GF-D8 (cell line): ENCODE measurements around the gene KIF1A.
A peak's percentile ranks its signal among the peaks of the same experiment; 100 is the strongest.
"Not testable (repeated sequence)": the region's sequence is repeated elsewhere in the genome, so short reads cannot be mapped to it uniquely, and the experiment has no call there.

Source experiments
- DNase-seq: peaks from one replicate; lab custom pipeline; 2025; lab: John Stamatoyannopoulos, UW

The KIF1A gene

DNA sequence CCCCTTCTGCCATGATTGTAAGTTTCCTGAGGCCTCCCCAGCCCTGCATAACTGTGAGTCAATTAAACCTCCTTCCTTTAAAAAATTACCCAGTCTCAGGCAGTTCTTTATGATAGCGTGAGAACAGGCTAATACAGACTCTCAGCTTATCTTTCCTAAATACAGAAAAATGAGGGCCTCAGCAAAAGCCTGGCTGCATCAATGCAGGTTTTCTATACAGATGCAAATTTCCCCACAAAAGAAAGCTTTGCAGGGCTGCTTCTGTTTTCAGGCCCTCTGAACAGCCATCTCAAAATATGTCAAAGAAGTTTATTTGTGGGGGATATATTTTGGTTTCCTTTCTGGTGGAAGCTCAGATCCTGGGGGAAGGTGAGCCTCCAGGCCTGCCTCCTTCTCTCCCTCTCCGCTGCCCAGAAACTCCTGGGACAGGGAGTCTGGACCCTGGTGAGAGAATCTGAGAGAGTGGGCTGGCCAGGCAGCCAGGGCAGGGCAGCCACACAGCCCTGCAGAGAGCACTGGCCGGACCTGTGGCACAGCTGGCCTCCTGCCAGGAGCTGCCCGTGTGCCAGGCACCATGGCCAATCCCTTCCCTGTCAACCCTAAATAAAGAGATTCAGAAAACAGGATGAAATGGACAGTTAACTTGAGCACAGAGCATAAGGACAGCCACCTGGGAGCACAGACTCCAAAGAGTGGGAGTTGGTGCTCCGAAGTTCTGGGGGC lies 27.0 kb upstream of the KIF1A start:
- no peak for DNase-seq

DNA sequence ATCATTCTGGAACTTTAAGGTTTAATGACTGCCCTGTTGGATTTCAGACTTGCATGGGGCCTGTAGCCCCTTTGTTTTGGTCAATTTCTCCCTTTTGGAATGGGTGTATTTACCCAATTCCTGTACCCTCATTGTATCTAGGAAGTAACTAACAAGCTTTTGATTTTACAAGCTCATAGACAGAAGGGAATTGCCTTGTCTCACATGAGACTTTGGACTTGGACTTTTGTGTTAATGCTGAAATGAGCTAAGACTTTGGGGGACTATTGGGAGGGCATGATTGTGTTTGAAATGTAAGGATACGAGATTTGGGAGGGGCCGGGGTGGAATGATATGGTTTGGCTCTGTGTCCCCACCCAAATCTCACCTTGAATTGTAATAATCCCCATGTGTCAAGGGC lies 26.3 kb upstream of the KIF1A start:
- DNase-seq = not testable (repeated sequence)

DNA sequence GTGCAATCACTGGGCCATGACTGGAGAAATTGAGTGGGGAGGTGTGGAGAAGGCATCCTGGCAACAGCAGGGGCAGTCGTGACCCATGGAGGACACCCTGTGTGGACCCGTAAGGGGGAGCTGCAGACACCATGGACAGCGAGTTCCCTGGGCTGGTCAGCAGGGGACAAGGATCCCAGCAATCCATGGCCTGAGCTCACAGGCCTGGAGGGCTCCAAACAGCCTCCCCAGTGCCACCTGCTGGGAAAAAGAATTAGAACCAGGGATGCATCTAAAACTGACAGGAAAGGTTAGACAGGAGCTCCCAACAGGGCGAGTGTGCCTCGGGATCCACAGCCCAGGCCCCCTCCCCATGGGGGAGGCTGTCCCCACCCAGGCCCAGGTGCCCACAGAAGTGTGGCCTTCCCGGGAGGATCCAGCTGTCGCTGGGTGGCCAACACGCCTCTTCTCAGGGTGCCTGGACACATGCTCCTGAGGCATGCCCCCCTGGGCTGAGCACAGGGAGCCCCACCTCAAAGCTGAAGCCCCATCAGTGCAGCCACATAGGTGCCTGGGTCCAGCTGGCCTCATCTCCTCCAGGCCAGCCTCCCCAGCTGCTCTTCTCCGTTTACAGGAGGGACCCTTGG lies 20.5 kb upstream of the KIF1A start:
- DNase-seq = no peak

DNA sequence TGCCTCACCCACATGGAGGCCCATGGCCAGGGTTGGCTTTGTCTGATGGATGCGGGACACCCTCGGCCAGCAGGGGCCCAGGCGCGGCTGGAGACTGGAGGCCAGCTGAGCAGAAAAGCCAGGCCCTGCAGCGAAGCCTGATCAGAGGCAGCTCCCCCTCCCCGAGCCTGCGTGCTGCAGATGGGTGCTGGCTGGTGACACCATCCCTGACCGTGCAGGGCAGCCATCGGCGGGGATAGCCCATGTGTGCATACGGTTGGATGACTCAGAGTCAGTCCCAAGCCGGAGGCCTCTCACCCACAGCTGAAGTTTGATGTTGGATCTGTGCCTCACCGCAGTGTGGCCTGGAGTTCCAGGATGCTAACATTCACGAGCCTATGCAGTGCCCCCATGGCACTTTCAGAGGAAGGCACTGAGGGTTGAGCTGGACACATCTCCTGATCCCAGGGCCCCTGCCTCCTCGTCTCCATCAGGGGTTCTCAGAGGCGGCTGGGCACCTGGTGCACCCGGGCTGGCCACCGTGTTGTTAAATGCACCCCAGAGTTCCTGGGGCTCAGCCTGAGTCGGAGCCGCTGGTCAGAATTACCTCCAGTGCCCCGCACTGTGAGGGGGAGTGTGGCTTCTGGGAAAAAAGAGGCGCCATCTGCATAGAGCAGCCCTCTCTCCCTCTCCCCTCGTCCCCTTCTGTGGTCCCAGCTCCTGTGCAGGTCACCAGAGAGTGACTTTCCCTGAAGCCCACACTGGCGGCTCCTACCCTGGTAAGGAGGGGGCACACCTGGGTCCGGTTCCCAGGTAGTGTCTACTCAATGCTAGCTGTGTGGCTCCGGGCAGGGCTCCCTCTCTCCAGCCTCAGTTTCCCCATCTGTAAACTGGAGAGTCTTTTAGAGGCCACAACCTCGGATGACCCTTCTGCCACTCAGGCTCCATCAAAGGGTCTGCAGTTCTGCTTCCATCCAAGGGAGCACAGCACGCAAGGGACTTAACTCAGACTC lies 19.4 kb upstream of the KIF1A start:
- DNase-seq = no peak

DNA sequence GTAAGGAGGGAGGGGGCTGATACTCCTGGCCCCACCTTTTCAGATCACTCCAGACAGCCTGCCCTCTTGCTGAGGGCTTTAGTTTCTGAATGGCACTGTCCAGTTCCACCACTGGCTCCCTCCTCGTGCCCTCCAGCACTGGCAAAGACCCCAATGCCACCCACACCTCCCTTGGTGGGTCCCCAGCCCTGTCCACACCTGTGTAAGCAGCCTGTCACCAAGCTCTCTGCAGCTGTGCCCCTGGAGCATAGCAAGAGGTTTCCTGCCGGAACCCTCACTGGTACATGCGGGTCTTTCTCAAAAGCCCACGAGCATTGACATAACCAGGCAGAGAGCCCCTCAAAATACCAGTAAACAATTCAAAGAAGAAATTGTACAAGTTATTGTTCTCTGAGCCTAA lies 17.6 kb upstream of the KIF1A start:
- no peak for DNase-seq

DNA sequence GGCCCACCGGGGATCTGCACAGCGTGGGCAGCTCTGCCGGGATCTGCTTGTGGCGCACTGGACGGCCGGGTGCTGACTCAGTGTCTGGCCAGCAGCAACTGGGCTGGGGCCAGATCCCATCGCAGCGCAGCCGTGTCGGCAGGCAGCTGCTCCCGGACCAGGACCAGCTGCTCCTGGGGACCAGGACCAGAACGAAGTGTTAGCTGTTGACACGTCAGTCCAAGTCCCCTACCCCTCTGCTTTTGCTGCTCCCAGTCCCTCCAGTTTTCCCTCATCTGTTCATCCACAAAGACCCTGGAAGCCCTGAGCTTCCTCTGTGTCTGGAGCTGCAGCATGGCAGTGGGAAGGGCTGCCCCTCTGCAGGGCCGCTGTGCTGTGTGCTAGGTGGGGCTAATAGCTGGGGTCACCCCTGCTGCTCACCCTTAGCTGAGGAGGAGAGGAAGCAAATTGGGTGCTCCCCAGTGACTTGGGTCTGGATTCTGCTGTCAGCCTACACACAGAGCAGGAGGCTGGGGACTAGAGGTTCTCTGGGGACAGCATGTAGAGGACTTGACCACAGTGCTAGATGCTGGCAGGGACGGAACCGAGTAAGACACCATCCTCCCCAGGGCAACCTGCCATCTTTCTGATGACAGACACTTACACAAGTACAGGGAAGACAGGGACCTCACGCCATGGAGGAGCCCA lies 16.9 kb upstream of the KIF1A start:
- no peak for DNase-seq

DNA sequence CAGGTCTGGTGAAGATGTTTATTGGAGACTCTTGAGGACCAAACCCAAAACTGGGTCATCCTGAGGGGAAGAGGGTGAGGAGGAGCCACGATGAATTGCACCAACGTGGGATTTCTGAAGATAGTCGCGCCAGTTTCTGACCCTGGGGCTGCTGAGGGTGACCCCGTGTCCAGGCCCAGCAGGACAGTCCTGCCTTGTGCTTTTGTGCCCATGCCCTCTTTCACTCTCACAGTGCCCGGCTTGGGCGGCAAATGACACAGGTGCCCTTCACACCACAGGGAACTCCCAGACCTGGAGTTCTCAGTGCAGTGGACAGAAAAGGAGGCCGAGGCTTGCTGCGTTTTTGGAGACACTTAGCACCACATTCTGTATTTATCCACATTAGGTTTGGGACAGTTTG lies 15.5 kb upstream of the KIF1A start:
- DNase-seq = no peak

DNA sequence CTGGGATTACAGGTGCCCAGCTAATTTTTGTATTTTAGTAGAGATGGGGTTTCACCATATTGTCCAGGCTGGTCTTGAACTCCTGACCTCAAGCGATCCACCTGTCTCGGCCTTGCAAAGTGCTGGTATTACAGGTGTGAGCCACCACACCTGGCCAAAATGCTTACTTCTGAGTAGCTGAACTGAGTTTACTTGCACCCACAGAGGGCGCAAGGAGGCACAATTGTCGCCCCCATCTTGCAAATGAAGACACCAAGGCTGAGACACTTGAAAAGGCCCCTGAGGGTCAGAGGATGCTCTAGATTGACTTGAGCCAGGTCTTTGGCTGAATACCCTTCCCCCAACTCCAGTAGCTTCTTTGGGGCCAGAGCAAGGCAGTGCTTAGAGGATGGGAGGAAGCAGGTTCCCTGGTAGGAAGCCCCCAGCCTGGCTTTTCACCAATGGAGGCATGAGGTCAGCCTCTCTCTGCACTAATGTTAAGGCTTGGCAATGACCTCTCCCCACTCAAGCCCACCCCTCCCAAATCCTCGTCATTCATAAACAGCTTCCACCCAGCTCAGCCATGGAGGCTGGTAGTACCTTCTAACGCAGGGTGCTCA lies 14.5 kb upstream of the KIF1A start:
- no peak for DNase-seq

DNA sequence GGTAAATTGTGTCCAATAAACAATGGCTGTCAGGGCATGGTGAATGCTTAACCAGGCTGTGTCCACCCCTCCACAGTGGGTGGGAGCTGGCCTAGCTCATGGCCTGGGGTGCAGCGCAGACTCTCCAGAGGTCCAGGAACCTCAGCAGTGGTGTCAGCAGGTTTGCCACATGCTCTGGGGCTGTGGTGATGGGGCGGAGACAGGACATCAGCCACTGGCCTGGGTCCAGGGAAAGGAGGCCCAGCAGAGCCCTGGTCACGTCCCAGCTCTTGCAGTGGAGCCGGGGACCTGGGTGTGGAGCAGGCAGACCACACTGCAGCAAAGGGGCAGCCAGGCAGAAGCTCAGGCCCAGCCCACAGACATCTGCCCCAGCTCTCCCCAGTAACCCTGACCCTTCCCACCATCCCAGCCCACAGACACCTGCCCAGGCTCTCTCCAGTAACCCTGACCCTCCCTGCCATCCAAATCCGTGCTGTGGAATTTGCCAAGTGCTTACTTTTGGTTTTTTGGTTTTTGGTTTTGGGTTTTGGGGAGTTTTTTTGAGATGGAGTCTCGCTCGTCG lies 13.8 kb upstream of the KIF1A start:
- no peak for DNase-seq

DNA sequence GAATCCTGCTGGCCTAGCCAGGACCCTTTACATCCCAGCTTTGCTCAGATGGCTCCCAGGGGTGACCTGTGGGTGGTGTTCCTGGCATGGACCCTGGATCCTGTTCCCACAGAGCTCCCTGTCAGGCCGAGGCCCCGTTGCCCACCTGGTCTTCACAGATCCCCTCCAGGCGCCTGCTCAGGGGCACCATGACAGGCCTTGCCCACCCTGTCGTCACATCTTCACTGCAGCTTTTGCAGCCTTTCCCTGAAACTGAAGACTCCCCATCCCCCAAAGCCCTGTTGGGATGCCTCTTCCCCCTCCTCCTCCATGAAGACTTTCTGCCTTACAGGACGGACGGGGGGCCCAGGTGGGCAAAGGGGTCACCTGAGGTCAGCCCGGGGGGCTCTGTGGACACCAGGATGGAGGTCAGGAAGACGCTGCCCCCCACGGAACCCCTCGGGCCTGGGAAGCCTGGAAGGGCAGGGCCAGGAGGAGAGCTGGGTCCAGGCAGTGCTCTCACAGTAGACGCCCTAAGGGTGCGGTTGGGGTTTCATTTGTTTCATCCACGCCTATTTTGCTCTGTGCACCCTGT lies 13.0 kb upstream of the KIF1A start:
- DNase-seq = no peak

DNA sequence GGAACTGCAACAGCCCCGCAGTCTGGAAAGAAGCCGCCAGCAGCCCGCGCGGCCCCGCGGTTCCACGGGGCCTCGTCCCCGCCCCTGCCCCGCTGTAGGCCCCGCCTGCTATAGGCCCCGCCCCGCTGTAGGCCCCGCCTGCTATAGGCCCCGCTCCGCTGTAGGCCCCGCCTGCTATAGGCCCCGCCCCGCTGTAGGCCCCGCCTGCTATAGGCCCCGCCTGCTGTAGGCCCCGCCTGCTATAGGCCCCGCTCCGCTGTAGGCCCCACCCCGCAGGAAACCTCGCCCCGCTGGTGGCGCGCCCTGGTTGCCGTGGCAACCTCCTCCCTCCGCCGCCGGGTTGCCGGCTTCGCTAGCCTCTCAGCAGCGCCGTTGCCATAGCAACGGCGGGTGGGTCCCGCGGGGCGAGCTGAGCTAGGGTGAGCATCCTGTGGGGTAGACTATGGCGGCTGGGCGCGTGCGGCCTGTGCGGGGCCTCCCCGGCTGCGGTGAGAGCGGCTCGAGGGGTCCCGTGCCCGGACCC lies 12.2 kb upstream of the KIF1A start:
- DNase-seq = peak; percentile 40

DNA sequence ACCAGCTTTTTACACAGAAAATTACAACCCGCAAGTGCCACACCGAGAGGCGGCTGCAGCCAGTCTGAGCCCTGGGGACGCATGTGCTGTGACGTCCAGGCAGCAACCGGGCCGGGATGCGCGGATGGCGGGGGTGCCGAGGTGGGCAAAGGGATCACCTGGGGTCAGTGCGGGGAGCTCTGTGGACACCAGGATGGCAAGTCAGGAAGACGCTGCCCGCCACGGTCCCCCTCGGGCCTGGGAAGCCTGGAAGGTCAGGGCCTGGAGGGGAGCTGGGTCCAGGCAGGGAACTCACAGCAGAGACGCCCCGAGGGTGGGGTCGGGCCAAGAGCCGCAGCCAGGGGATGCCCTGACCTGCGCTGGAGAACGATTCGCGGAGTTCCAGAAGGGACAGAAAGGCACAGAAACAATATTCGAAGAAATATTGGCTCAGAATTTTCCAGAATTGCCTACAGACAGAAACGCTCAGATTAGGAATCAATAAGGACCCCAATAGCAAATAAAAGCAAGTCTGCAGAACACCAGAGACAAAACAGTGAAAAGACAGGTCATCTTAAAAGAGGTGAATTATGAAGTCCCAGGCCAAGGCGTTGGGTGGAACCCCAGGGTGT lies 11.7 kb upstream of the KIF1A start:
- no peak for DNase-seq

DNA sequence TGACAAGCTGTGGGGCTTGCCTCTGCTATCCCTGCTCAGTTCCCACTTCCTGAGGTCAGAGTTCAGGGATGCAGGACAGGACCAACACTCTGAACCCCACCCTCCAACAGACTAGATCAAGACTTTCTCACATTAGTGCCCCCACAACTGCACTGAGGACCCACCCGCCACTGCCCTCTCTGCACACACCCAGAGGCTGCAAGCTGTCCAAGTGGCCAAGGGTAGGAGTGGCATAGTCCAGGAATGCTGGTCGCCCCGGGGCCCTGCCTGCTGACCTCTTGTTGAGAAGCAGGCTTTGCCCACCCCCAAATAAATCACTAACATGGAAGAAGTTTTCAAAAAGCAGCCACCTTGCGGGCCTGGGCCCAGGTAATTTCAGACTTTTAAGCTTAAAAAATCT lies 5.5 kb upstream of the KIF1A start:
- no peak for DNase-seq

DNA sequence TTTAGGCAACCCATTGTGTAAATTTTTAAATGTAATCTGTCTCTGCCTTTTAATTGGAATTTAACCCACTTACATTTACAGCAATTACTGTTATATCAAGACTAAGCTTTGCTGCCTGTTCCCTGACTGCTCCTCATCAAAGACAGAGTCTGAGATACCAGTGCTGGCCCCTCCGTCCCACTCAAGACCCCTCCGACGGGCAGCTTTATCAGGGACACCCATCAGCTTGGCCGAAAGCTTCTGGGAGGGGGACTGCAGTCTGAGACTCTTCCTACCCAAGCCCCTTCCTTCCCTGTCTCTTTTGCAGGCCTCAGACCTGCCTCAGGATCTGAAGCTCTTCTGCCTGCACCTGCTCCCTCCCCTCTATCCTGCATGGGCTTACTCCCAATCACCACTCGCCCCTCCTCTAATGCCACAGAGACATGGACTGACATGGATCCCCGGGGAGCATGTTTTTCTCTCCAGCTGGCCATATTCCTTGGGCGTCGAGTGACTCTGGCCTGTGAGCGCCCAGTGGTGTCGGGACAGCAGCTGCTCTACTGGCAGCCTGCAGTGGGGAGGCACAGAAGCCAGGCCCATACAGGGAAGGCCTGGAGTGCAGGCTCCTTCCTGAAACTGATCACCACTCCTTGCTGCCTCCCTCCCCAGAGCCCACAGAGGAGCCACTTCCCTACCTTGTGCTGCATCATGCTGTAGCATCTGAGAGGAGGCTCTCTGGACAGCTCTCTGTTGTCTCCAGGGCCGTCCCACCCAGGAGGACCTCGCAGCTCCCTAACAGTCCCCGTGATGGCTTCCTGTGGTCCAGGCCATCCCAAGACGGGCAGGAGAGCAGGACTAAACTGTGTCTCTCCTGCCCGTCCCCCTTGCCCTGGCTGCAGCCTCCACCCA lies 3.7 kb upstream of the KIF1A start:
- no peak for DNase-seq

DNA sequence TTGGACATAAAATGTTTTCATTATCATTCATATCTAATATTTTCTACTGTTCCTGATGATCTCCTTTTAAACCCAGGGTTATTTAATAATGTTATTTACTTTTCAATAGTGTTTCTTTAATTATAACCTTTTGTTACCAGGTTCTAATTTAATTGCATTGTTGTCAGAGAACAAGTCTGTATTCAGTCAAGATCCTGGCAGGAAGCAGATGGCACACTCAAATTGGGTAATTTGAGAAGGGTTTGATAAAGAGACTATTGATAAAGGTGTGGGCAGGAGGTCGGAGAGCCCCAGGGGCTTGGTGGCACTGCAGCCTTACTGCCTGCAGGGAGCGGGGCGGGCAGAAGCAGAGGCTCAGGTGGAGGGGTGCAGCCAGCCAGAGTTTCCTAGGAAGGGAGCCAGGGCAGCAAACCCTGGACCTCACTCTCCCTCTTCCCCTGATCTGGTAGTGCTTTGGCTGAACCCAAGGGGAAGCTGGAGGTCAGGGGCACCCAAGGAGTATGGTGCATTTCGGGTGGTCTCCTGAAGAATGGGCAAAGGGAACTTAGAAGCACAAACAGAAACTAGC lies 2.3 kb upstream of the KIF1A start:
- DNase-seq = no peak

DNA sequence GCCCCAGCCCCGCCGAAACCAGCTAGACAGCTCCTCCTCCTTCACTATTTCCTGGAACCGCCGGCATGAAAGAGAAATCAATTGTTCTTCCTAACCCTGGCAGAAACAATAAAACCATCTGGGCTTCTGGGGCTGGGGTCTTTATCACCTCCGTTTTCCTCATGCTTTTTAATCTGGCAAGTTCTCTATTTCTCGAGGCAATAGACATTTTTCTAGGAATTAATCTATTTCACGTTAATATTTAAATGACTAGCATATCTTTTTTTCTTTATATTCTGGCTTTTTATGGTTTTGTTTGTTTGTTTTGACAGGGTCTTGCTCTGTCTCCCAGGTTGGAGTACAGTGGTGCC lies 1.4 kb upstream of the KIF1A start:
- DNase-seq = no peak

DNA sequence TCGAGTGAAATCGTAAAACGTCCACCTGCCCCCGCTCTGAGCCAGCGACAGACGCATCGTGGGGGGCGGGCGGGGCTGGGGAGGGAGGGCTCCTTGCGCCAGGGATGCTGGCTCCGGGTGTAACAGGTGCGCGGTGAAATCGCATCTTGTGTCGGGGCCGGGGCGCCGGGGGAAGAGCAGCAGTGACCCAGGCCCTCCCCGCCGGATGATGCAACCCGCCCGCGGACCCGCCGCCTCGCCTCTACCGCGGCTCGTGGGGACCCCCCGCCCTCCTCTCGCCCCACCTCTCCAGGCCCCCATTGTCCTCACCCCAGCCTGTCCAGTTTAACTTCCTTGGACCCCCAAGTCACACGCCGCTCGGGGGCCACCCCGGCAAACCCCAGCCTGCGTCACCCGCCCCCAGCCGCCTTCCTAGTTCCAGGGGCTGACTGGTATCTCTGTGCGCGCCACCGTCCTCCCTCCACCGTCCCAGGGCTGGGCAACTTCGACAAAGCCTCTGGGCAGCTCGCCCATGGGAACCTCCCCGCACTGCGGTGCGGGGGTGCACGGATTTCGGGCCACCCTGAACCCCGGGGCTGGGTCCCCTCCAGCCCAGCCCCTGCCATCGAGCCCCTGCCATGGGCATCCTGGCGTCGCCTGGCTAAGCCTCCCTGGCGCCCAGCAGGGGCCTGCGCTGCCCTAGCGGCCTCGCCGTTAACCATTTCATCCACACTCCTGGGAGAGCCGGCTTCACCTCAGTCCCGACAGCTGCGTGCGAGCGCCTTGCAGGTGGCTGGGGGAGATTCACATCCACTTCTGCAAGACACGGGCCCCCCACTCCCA lies 799 bp upstream of the KIF1A start:
- no peak for DNase-seq

DNA sequence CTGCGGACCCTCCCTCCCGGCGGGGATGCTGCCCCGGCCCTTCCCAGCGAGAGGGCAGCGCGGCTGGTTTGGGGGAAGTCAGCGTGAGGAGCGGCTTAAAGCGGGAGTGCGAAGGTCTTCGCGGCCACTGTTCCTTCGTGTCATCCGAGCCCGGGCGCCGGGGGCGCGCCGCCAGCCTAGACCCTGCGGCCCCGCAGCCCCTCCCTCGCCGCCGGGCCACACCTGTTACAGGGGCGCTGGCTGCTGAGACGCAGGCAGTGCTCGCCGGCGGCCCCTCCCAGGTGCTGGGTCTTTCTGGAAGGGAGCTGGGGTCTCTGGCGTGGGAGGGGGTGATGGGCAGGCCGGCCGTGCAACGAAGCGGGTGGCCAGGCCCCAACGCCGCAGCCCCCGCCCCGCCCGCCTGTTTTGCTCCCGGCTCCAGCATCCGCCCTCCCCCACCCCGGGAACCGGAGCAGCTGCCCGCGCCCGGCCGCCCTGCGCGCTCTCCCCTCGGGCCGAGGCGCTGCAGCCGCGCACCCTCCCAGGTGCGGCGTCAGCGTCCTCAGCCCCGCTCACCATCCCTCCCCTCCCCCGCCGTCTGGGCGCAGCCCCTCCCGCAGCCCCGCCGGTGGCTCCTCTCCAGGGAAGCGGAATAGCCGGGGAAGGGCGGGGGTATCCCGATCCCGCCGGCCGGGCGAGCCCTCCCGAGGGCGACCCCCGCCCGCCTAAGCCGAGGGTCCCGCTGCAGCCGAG lies 727 bp downstream of the KIF1A start:
- DNase-seq = no peak
